Neuronal stem cell (in vitro differentiated cells): ENCODE results near the gene GDF2.

Source experiments
- DNase-seq: peaks from one replicate; pipeline ENCODE4 v3.0.0-alpha.2; 2013; ENCODE audit warnings: low spot score
- H2AFZ ChIP-seq: one replicate; pipeline ENCODE4 v1.6.1; 2013; ENCODE audit warnings: mild to moderate bottlenecking, low read length, inconsistent platforms
- H2AK5ac ChIP-seq: 2 replicates; pipeline ENCODE4 v1.6.1; 2013; ENCODE audit warnings: low read depth, mild to moderate bottlenecking, inconsistent platforms, low read length, moderate library complexity, mixed read lengths
- H2BK120ac ChIP-seq: 2 replicates; pipeline ENCODE4 v1.6.1; 2013; ENCODE audit warnings: low read depth, mild to moderate bottlenecking, inconsistent platforms, low read length, moderate library complexity, mixed read lengths
- H2BK12ac ChIP-seq: one replicate; pipeline ENCODE4 v1.6.1; 2013; ENCODE audit warnings: low read length, inconsistent platforms
- H2BK15ac ChIP-seq: 2 replicates; pipeline ENCODE4 v1.6.1; 2013; ENCODE audit warnings: mild to moderate bottlenecking, low read length, inconsistent platforms, mixed read lengths
- H2BK5ac ChIP-seq: one replicate; pipeline ENCODE4 v1.6.1; 2013; ENCODE audit warnings: inconsistent platforms, mild to moderate bottlenecking, low read length, moderate library complexity
- H3K14ac ChIP-seq: one replicate; pipeline ENCODE4 v1.6.1; 2013; ENCODE audit warnings: low read length, inconsistent platforms
- H3K18ac ChIP-seq: 2 replicates; pipeline ENCODE4 v1.6.1; 2013; ENCODE audit warnings: low read length, inconsistent platforms
- H3K23ac ChIP-seq: 2 replicates; pipeline ENCODE4 v1.6.1; 2013; ENCODE audit warnings: low read depth, mild to moderate bottlenecking, mixed read lengths, low read length, inconsistent platforms; ENCODE audit not compliant: poor library complexity
- H3K27ac ChIP-seq: replicated peaks from 3 replicates; pipeline ENCODE4 v1.5.1; 2013; ENCODE audit warnings: low read length, inconsistent platforms
- H3K27me3 ChIP-seq, 3 experiments: 2 replicates each; pipeline ENCODE4 v1.6.1; 2013; ENCODE audit warnings: low read length in 3 of 3, mild to moderate bottlenecking in 2 of 3, inconsistent platforms in 1 of 3, low read depth in 1 of 3, mixed read lengths in 1 of 3, moderate library complexity in 1 of 3; ENCODE audit not compliant: control insufficient read depth in 3 of 3, insufficient read depth in 3 of 3
- H3K36me3 ChIP-seq, 2 donors: replicated peaks in 1 of 2; 2 replicates each; pipeline ENCODE4 v1.6.1; 2013; ENCODE audit warnings: low read length in 2 of 2; ENCODE audit not compliant: control insufficient read depth in 2 of 2, insufficient read depth in 2 of 2
- H3K4ac ChIP-seq: 2 replicates; pipeline ENCODE4 v1.6.1; 2013; ENCODE audit warnings: inconsistent platforms, mild to moderate bottlenecking, low read length, moderate library complexity
- H3K4me1 ChIP-seq, 2 donors: 1 replicate in 1 of 2; 2 replicates in 1 of 2; pipeline ENCODE4 v1.6.1; 2013; ENCODE audit warnings: low read length in 2 of 2, low read depth in 1 of 2; ENCODE audit not compliant: control insufficient read depth in 2 of 2, insufficient read depth in 1 of 2
- H3K4me2 ChIP-seq: one replicate; pipeline ENCODE4 v1.6.1; 2013; ENCODE audit warnings: mild to moderate bottlenecking, low read length, inconsistent platforms; ENCODE audit not compliant: insufficient read depth, poor library complexity, severe bottlenecking
- H3K4me3 ChIP-seq, 2 donors: 2 replicates each; pipeline ENCODE4 v1.5.1; 2013; ENCODE audit warnings: low read length in 2 of 2, mild to moderate bottlenecking in 2 of 2, inconsistent platforms in 1 of 2, moderate library complexity in 1 of 2
- H3K79me1 ChIP-seq: one replicate; pipeline ENCODE4 v1.6.1; 2013; ENCODE audit warnings: low read depth, mild to moderate bottlenecking, inconsistent platforms, low read length, moderate library complexity
- H3K9ac ChIP-seq: one replicate; pipeline ENCODE4 v1.6.1; 2013; ENCODE audit warnings: mild to moderate bottlenecking, low read depth, low read length, inconsistent platforms; ENCODE audit not compliant: poor library complexity
- H3K9me3 ChIP-seq, 2 donors: replicated peaks in 1 of 2; 2 replicates each; pipeline versions ENCODE3 to v1.6.1; 2013; ENCODE audit warnings: low read length in 2 of 2, mild to moderate bottlenecking in 2 of 2, inconsistent platforms in 1 of 2, low read depth in 1 of 2, mixed read lengths in 1 of 2, moderate library complexity in 1 of 2; ENCODE audit not compliant: control insufficient read depth in 2 of 2, insufficient read depth in 1 of 2
- H4K8ac ChIP-seq: one replicate; pipeline ENCODE4 v1.6.1; 2013; ENCODE audit warnings: low read depth, mild to moderate bottlenecking, inconsistent platforms, low read length, moderate library complexity
- H4K91ac ChIP-seq: one replicate; pipeline ENCODE4 v1.6.1; 2013; ENCODE audit warnings: low read length, low read depth, mild to moderate bottlenecking, inconsistent platforms; ENCODE audit not compliant: poor library complexity
- WGBS, 2 donors: extraction: QIAGEN DNeasy Blood & Tissue Kit; methylation state at CpG; one replicate each; pipeline ENCODE4 v1.1.7; 2013; ENCODE audit warnings: missing lambda C conversion rate in 2 of 2, mixed read lengths in 1 of 2; ENCODE audit not compliant: insufficient read length in 2 of 2, insufficient replicate concordance in 1 of 2; ENCODE audit errors: extremely low coverage in 2 of 2; 5-methylcytosine and 5-hydroxymethylcytosine counted together

Gene GDF2

DNA sequence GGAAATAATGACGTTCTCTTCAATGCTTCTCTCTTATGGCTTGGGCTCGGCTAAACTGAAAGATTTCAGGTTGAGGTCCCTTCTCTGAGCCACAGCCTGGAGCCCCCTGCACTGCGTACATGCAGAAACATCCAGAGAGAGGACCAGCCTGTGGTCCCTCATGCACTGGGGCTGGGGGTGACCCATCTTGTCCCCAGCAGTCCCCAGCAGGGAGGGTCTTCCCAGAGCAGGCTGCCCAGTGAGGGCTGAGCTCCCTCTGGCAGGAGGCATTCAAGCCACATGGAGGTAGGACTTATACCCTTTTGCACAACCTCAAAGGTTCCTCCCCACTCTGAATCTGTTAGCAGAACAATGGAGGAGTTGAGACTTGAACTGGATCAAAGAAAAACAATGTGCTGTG, 14.9 kb upstream of the GDF2 start:
- H3K4ac ChIP-seq = no peak overlapping the region
- no peaks in the 10 kb centered on the region for H3K79me1 ChIP-seq
- no peaks in the 10 kb centered on the region for H3K36me3 ChIP-seq
- H3K9me3 ChIP-seq = no peaks in the 10 kb centered on the region
- no CpG with 5 or more reads among the region's 3 CpGs for WGBS, 2 donors
- no peak overlapping the region for H3K14ac ChIP-seq
- DNase-seq = no peak
- no peak overlapping the region for H3K23ac ChIP-seq
- H2BK5ac ChIP-seq = no peak overlapping the region
- H3K18ac ChIP-seq = peak overlapping the region; percentile 76
- H3K27ac ChIP-seq = no peak overlapping the region
- H2AFZ ChIP-seq = no peak overlapping the region
- H3K4me1 ChIP-seq = peaks cover 3 to 4% of the 10 kb centered on the region in 2 donors
- peaks cover 0 to 5% (median 0%) of the 10 kb centered on the region in 3 experiments for H3K27me3 ChIP-seq
- no peak overlapping the region for H4K8ac ChIP-seq
- H2BK15ac ChIP-seq = no peak overlapping the region
- no peak overlapping the region for H3K4me2 ChIP-seq
- H2AK5ac ChIP-seq = no peak overlapping the region
- H2BK12ac ChIP-seq = no peak overlapping the region
- no peak overlapping the region for H4K91ac ChIP-seq
- H3K9ac ChIP-seq = no peak overlapping the region
- H2BK120ac ChIP-seq = no peak overlapping the region
- no peak overlapping the region for H3K4me3 ChIP-seq

DNA sequence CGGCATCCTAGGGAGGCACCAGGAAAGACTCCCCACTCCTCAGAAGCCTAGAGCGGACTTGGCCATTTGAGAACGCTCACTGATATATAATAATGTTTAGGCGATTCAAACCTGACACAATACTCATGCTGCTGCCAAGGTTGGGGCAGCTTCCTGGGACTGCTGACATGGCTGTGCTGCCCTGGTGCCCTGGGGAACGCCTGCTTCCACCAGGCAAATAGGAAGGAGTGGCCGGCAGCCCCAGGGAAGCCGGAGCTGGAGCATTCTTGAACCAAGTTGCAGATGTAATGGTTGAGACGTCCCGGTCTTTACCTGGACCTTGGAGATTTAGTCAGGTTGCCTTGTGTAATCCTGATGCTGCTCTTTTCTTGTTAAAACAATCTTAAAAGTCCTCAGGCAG, 13.5 kb upstream of the GDF2 start:
- Histone ChIP-seq H3K27me3 (no peaks in the 10 kb centered on the region), H2BK12ac (no peak overlapping the region), H2BK120ac (no peak overlapping the region), H3K4me1 (peaks cover 3 to 4% of the 10 kb centered on the region in 2 donors), H2AFZ (no peak overlapping the region), H3K14ac (no peak overlapping the region), H2AK5ac (no peak overlapping the region), H3K79me1 (no peaks in the 10 kb centered on the region), H3K36me3 (no peaks in the 10 kb centered on the region), H3K23ac (no peak overlapping the region), H3K18ac (peak overlapping the region; percentile 42), H2BK15ac (no peak overlapping the region), H3K27ac (no peak overlapping the region), H3K9ac (no peak overlapping the region), H3K4me2 (no peak overlapping the region), H2BK5ac (no peak overlapping the region), H4K91ac (no peak overlapping the region), H4K8ac (no peak overlapping the region), H3K4me3 (no peak overlapping the region), H3K9me3 (no peaks in the 10 kb centered on the region), H3K4ac (no peak overlapping the region)
- DNase-seq = no peak
- no CpG with 5 or more reads among the region's 9 CpGs for WGBS, 2 donors

DNA sequence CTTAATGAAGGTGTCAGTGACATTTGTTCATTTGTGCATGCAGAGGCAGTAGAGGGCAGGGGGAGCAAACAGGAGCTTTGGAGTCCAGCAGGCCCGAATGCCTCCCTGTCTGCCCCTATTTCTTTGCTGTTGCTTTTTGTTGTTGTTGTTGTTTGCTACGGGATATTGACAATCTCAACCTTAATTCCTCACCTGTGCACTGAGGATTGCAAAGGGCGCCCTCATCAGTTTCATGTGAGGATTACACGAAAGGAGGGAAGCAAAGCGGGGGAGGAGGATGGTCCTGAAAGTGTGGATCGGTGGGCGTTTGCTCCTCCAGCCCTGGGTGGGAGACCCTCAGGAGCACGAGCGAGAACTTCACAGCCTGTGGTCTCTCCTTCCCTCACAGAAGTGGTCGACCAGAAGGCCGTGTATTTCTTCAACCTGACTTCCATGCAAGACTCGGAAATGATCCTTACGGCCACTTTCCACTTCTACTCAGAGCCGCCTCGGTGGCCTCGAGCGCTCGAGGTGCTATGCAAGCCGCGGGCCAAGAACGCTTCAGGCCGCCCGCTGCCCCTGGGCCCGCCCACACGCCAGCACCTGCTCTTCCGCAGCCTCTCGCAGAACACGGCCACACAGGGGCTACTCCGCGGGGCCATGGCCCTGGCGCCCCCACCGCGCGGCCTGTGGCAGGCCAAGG, 12.7 kb upstream of the GDF2 start:
- H3K4me1 ChIP-seq = peaks cover 3 to 4% of the 10 kb centered on the region in 2 donors
- H3K23ac ChIP-seq = no peak overlapping the region
- H2BK15ac ChIP-seq = no peak overlapping the region
- no peak overlapping the region for H3K4me3 ChIP-seq
- H2BK5ac ChIP-seq = no peak overlapping the region
- H3K4me2 ChIP-seq = no peak overlapping the region
- H3K27me3 ChIP-seq = no peaks in the 10 kb centered on the region
- H2BK120ac ChIP-seq = no peak overlapping the region
- no peak overlapping the region for H4K8ac ChIP-seq
- no peak for DNase-seq
- H3K36me3 ChIP-seq = no peaks in the 10 kb centered on the region
- H3K14ac ChIP-seq = no peak overlapping the region
- H3K18ac ChIP-seq = peak overlapping the region; percentile 11
- peak overlapping the region; percentile 61 for H2AK5ac ChIP-seq
- H3K27ac ChIP-seq = no peak overlapping the region
- H2BK12ac ChIP-seq = no peak overlapping the region
- no peaks in the 10 kb centered on the region for H3K79me1 ChIP-seq
- no peak overlapping the region for H3K4ac ChIP-seq
- H4K91ac ChIP-seq = no peak overlapping the region
- H3K9me3 ChIP-seq = no peaks in the 10 kb centered on the region
- no peak overlapping the region for H3K9ac ChIP-seq
- WGBS, 2 donors = no CpG with 5 or more reads among the region's 34 CpGs
- no peak overlapping the region for H2AFZ ChIP-seq

DNA sequence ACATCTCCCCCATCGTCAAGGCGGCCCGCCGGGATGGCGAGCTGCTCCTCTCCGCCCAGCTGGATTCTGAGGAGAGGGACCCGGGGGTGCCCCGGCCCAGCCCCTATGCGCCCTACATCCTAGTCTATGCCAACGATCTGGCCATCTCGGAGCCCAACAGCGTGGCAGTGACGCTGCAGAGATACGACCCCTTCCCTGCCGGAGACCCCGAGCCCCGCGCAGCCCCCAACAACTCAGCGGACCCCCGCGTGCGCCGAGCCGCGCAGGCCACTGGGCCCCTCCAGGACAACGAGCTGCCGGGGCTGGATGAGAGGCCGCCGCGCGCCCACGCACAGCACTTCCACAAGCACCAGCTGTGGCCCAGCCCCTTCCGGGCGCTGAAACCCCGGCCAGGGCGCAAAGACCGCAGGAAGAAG, 12.2 kb upstream of the GDF2 start:
- Histone ChIP-seq H3K27ac (no peak overlapping the region), H3K4ac (no peak overlapping the region), H3K27me3 (no peaks in the 10 kb centered on the region), H3K4me1 (peaks cover 0 to 4% of the 10 kb centered on the region in 2 donors), H2AFZ (no peak overlapping the region), H4K8ac (no peak overlapping the region), H3K79me1 (no peaks in the 10 kb centered on the region), H3K9me3 (no peaks in the 10 kb centered on the region), H3K18ac (no peak overlapping the region), H3K23ac (no peak overlapping the region), H4K91ac (no peak overlapping the region), H2BK15ac (no peak overlapping the region), H3K14ac (no peak overlapping the region), H3K36me3 (no peaks in the 10 kb centered on the region), H2BK5ac (no peak overlapping the region), H3K4me2 (no peak overlapping the region), H2BK12ac (no peak overlapping the region), H3K9ac (no peak overlapping the region), H2AK5ac (peak overlapping the region; percentile 61), H3K4me3 (no peak overlapping the region), H2BK120ac (no peak overlapping the region)
- DNase-seq = no peak
- WGBS, 2 donors = no CpG with 5 or more reads among the region's 37 CpGs
